Ovary (tissue), 10 donors: ENCODE results near the gene ZNF776. TPM values are rescaled to one million over a fixed set of nuclear protein-coding genes. Genes with fewer than 3 reads are reported as not detected.
A peak's percentile ranks its signal among the peaks of the same experiment; 100 is the strongest.

Experiments
- DNase-seq, 5 donors: peaks; one replicate each; pipeline ENCODE4 v3.0.0-alpha.2; 2019 to 2020
- H3K27ac ChIP-seq, 2 donors: fragments of 200-600 bp; one replicate each; pipeline versions ENCODE4 v1.5.1 to v1.8.0; 2019 to 2022
- H3K27me3 ChIP-seq: fragments of 200-600 bp; one replicate; pipeline ENCODE4 v1.8.0; 2022
- H3K36me3 ChIP-seq: fragments of 200-600 bp; sonication (generic); one replicate; pipeline ENCODE4 v1.5.1; 2019
- H3K4me1 ChIP-seq: one replicate; pipeline ENCODE4 v1.8.1; 2013; ENCODE audit warnings: mild to moderate bottlenecking, moderate library complexity; ENCODE audit not compliant: insufficient read depth
- H3K4me3 ChIP-seq: fragments of 200-600 bp; sonication (generic); one replicate; pipeline ENCODE4 v1.5.1; 2017
- H3K9me3 ChIP-seq, 2 donors: fragments of 200-600 bp in 1 of 2; sonication (generic) in 1 of 2; one replicate each; pipeline versions ENCODE4 v1.5.1 to v1.8.1; 2013 to 2019; ENCODE audit warnings: mild to moderate bottlenecking in 1 of 2, moderate library complexity in 1 of 2
- EP300 ChIP-seq: sonication (generic); formaldehyde crosslinking; IDR thresholded peaks from one replicate; pipeline ENCODE4 v1.6.1; 2017; ENCODE audit warnings: antibody characterized with exemption
- POLR2A ChIP-seq: fragments of 450-650 bp; IDR thresholded peaks from one replicate; pipeline ENCODE4 v1.6.1; 2017; ENCODE audit warnings: antibody characterized with exemption, mild to moderate bottlenecking, moderate library complexity
- WGBS, 3 donors: extraction: QIAGEN DNeasy Blood & Tissue Kit in 1 of 3; methylation state at CpG; one replicate each; pipeline versions ENCODE4 v1.1.5 to v1.1.7; 2013 to 2017; 5-methylcytosine and 5-hydroxymethylcytosine counted together
- intact Hi-C, 4 donors: fragments of 100-400 bp; cut with DNase I; formaldehyde crosslinking; loops; one replicate each; pipeline versions ENCODE4 v1.11.0 to v1.15.1; 2022 to 2023
- long read RNA-seq, 3 donors: library from polyadenylated mRNA in 2 of 3; unstranded in 2 of 3; transcript quantifications; one replicate each; pipeline ENCODE4 v2.0.0 and lab custom pipeline, GENCODE V29; 2021 to 2026
- polyA plus RNA-seq, 2 donors: library from polyadenylated mRNA; stranded (reverse); fragments of 200-250 nt in 1 of 2; fragments of 350-450 nt in 1 of 2; fragmentation: Illumina TruSeq in 1 of 2; extraction: RNeasy Lipid Tissue Mini Kit (QIAGEN cat#74804) in 1 of 2; gene quantifications; one replicate each; pipeline ENCODE4 v1.2.3, GENCODE V29; 2013 to 2014
- total RNA-seq, 7 donors: library from RNA; depleted of rRNA in 2 of 7; stranded (reverse); fragments of >200 nt in 2 of 7; fragmentation: NEBNext Ultra II Directional in 3 of 7; extraction: Animal tissue kit (Norgen Biotek cat#: 25700) in 3 of 7; gene quantifications; one replicate each; pipeline versions ENCODE4 v1.1.0 to v1.2.4, GENCODE V29; 2016 to 2023
- TF ChIP-seq, protein P1 (sequence below), 3 donors: fragments of 450-650 bp in 2 of 3; fragments of 200-600 bp in 1 of 3; IDR thresholded peaks; one replicate each; pipeline versions ENCODE4 v1.5.1 to v1.8.0; 2016 to 2022; ENCODE audit warnings: antibody characterized with exemption in 3 of 3, mild to moderate bottlenecking in 1 of 3
- donor health status: DM: no; HTN: no; CAD: no; lungs with moderate emphysema.
- donor health status: DM: no; HTN: no; CAD: no.
- donor health status: Bipolar disorder and iron deficiency.
- donor health status: DM: yes; HTN: yes; CAD: no.
- donor health status: DM: no; HTN: no; CAD: no.
- donor health status: DM: yes; HTN: yes; CAD: no.

ZNF776 gene
- total RNA-seq (10 to 100 TPM; 11.0 to 25.9 (median 14.6) TPM), polyA plus RNA-seq (10 to 100 TPM; 10.2 to 10.7 TPM)
- long read RNA-seq, donor 1, partial matches to known transcripts, result 0 of 2 reads
- long read RNA-seq, donor 1, other reads (novel, unspliced or antisense), result 2 of 2 reads
- long read RNA-seq, donor 2, full-length matches to known transcripts, result 4 of 10 reads
- long read RNA-seq, donor 2, partial matches to known transcripts, result 6 of 10 reads
- long read RNA-seq, donor 2, other reads (novel, unspliced or antisense), result 0 of 10 reads
- long read RNA-seq, donor 3, full-length matches to known transcripts, result 6 of 7 reads
- long read RNA-seq, donor 3, partial matches to known transcripts, result 0 of 7 reads
- long read RNA-seq, donor 3, other reads (novel, unspliced or antisense), result 1 of 7 reads

DNA sequence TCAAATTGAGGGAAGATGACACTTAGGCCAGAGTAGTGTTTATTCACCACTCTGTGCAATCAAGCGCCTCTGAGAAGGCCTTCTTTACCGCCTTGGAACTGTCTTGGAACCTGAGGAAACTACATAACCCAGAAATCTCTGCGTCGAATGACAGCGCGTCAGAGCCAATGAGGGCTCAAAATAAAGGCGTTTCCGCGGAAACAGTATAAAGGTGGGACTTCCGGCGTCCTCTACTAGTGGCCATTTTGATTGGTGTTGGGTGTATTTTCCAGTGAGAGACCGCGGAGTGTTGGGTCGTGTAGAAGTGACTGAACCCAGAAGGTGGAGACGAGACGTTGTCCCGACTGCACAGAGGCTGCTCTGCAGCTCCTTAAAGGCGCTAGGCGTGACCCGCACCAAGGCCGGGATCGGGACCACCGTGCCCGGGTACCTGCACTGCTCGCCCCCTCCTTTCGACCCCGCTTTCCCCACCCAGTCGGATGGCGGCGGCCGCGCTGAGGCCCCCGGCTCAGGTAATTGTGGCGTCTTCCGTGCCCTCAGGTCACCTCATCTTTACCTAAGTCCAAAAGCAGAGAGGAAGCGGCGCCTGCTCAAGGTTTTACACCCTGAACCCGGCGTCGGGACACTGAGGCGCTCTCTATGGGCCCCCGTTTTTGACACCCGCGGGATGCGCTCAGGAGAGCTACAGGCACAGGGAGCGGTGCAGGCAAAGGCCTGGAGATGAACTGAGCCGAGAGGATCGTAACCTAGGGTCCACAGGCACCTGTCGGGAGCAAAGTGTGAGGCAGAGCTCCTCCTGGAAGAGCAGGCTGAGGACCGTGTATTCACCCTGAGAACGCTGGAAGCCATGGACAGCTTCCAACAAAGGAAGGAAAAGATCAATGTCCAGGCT, at the start of gene ZNF776:
Gene ZNF776 (plus strand): TSS at position 236 of the 892 bp plus-strand sequence. CDS start 244 bp downstream, at position 480.
- H3K9me3 ChIP-seq, result peaks cover 17 to 42% of the 10 kb centered on the region in 2 donors
- peaks cover 6% of the 10 kb centered on the region for H3K4me1 ChIP-seq
- TF ChIP-seq, protein P1, sequence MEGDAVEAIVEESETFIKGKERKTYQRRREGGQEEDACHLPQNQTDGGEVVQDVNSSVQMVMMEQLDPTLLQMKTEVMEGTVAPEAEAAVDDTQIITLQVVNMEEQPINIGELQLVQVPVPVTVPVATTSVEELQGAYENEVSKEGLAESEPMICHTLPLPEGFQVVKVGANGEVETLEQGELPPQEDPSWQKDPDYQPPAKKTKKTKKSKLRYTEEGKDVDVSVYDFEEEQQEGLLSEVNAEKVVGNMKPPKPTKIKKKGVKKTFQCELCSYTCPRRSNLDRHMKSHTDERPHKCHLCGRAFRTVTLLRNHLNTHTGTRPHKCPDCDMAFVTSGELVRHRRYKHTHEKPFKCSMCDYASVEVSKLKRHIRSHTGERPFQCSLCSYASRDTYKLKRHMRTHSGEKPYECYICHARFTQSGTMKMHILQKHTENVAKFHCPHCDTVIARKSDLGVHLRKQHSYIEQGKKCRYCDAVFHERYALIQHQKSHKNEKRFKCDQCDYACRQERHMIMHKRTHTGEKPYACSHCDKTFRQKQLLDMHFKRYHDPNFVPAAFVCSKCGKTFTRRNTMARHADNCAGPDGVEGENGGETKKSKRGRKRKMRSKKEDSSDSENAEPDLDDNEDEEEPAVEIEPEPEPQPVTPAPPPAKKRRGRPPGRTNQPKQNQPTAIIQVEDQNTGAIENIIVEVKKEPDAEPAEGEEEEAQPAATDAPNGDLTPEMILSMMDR (IDR thresholded peaks at IDR 0.05), result no peak
- no peak for TF ChIP-seq EP300
- no peak for TF ChIP-seq POLR2A
- peak within 1 kb of the TSS; percentile 40 to 46 for H3K27ac ChIP-seq
- intact Hi-C loops, result loop anchor here in 1 of 4 donors (10.0 kb wide), 1 partner anchor 408 kb away; the partner anchor contains the start of gene ZNF329
- peak; percentile 78 to 84 (median 81) for DNase-seq
- H3K27me3 ChIP-seq, result no peaks in the 10 kb centered on the region
- H3K4me3 ChIP-seq, result peak within 1 kb of the TSS; percentile 74
- peaks cover under 1% of the 10 kb centered on the region for H3K36me3 ChIP-seq
- 1 to 3% (median 2%) methylated on average over 51 of the region's 51 CpGs for WGBS, 3 donors

DNA sequence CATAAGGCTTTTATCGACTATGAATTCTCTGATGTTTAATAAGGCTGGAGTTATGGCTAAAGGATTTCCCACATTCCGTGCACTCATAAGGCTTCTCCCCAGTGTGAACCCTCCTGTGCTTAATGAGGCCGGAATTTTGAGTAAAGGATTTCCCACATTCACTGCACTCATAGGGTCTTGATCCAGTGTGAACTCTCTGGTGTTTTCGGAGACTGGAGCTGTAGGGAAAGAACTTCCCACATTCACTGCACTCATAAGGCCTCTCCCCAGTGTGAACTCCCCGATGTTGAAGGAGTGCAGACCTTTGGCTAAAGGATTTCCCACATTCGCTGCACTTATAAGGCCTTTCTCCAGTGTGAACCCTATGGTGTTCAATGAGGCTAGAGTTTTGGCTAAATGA, 45.0 kb upstream of the ZNF776 start:
- H3K4me3 ChIP-seq, result no peak overlapping the region
- H3K9me3 ChIP-seq, result peaks cover 13 to 73% of the 10 kb centered on the region in 2 donors
- TF ChIP-seq EP300 (no peak), POLR2A (no peak)
- TF ChIP-seq, protein P1 (IDR thresholded peaks at IDR 0.05), result no peak
- no peaks in the 10 kb centered on the region for H3K4me1 ChIP-seq
- intact Hi-C loops, result no loop called here
- no peaks in the 10 kb centered on the region for H3K27me3 ChIP-seq
- no peak for DNase-seq
- 98 to 99% (median 98%) methylated on average over 6 of the region's 6 CpGs for WGBS, 3 donors
- H3K36me3 ChIP-seq, result no peaks in the 10 kb centered on the region
- no peak overlapping the region for H3K27ac ChIP-seq

- H3K4me1 ChIP-seq, result no peaks in the 10 kb centered on the region
- peaks cover 5 to 76% of the 10 kb centered on the region in 2 donors for H3K9me3 ChIP-seq
- WGBS, 3 donors, result 96 to 100% (median 100%) methylated on average over 1 of the region's 1 CpG
These were observed 40.3 kb upstream of the ZNF776 start for GRCh38 chr19:57706346-57706745.

More at GRCh38 chr19:57706346-57706745, 40.3 kb upstream of the ZNF776 start:
- DNase-seq, result no peak
- Histone ChIP-seq H3K27ac (no peak overlapping the region), H3K36me3 (no peaks in the 10 kb centered on the region), H3K27me3 (no peaks in the 10 kb centered on the region), H3K4me3 (no peak overlapping the region)
- intact Hi-C loops, result no loop called here
- TF ChIP-seq, protein P1 (IDR thresholded peaks at IDR 0.05), result no peak
- TF ChIP-seq POLR2A (no peak), EP300 (no peak)
